Measurements from ENCODE around the gene STIM2. TPM values are rescaled to one million over a fixed set of nuclear protein-coding genes. Genes with fewer than 3 reads are reported as not detected.

STIM2 gene
- total and polyA plus RNA-seq, 9 of the 15 experiments (the other 6 are each of a cell fraction or from before 2014, with no cell fraction given), result 7.2 to 26.8 (median 15.4) TPM

- TF ChIP-seq MLX (CRISPR knock-in tag; conservative IDR thresholded peaks at IDR 0.05) (no peak), DLX4 (CRISPR knock-in tag; IDR thresholded peaks at IDR 0.05) (no peak), KLF1 (tag; IDR thresholded peaks at IDR 0.05) (no peak)
Measured at GRCh38 chr4:27066591-27066990, 205.9 kb downstream of the STIM2 start (continued).

GRCh38 chr4:27068151-27068867 lies 207.7 kb downstream of the STIM2 start:
- Histone ChIP-seq H3K9me3 (replicated peaks; ENCODE audit: control insufficient read depth, insufficient read depth, low read depth, low read length) (no peaks in the 10 kb centered on the region; the same call in 1 of the 2 replicates), H2AFZ (ENCODE audit: low read depth, low read length) (no peak overlapping the region), H3K36me3 (ENCODE audit: control insufficient read depth, insufficient read depth, low read length) (no peaks in the 10 kb centered on the region), H3K9ac (ENCODE audit: insufficient read depth in 1 of 2, low read depth in 2 of 2, low read length in 2 of 2) (no peak overlapping the region), H3K4me3 (no peak overlapping the region), H3K79me2 (ENCODE audit: control insufficient read depth, insufficient read depth, low read length) (no peaks in the 10 kb centered on the region), H3K4me1 (replicated peaks in 1 of 2; ENCODE audit: control insufficient read depth in 2 of 2, insufficient read depth in 2 of 2, low read length in 2 of 2) (no peaks in the 10 kb centered on the region), H3K27me3 (ENCODE audit: control insufficient read depth in 2 of 2, insufficient read depth in 2 of 2, low read length in 2 of 2) (peaks cover 0 to 4% of the 10 kb centered on the region in 2 experiments; a peak in 2 of 5 replicates), H3K4me2 (ENCODE audit: insufficient read depth, low read length) (no peak overlapping the region), H3K9me1 (ENCODE audit: control insufficient read depth, insufficient read depth, low read length) (no peaks in the 10 kb centered on the region), H3K27ac (ENCODE audit: extremely low read depth, low read depth, low read length) (no peak overlapping the region), H4K20me1 (replicated peaks; ENCODE audit: control insufficient read depth, insufficient read depth, low read length) (no peaks in the 10 kb centered on the region)
- 0% methylated on average over 14 of the region's 14 CpGs for WGBS (ENCODE audit: insufficient coverage, low coverage, missing lambda C conversion rate)
- DNase-seq (ENCODE audit: extremely low read depth in 1 of 4, low spot score in 3 of 4) (no peak), ATAC-seq (no peak), FAIRE-seq (no peak)
- intact Hi-C loops (cut with micrococcal nuclease) (no loop called here), in situ Hi-C loops (cut with MboI) (no loop called here)
- POLR2A ChIA-PET, result interaction anchor here (0.5 to 1.5 kb wide), 3 partner anchors 10 to 132 kb away, joined by 3 read pairs; no protein-coding TSS in a partner anchor
- no TSS peak for BruUV-seq (replicated peaks)
- CTCF ChIA-PET (ENCODE audit: low intra/inter-chr PET ratio), result no interaction called here
- TF ChIP-seq RBM14 (IDR thresholded peaks at IDR 0.05; ENCODE audit: borderline replicate concordance, insufficient read depth, low read depth, low read length) (no peak), HBP1 (CRISPR knock-in tag; IDR thresholded peaks at IDR 0.05) (no peak), ZFP36 (IDR thresholded peaks at IDR 0.05; ENCODE audit: low read depth, low read length, partially characterized antibody) (no peak), BRF1 (IDR thresholded peaks at IDR 0.05; ENCODE audit: borderline replicate concordance, extremely low read depth, insufficient read length) (no peak), ETS2 (tag; IDR thresholded peaks at IDR 0.05; ENCODE audit: borderline replicate concordance, poor library complexity, severe bottlenecking) (no peak), NONO (IDR thresholded peaks at IDR 0.05; ENCODE audit: low read depth in 2 of 2, low read length in 1 of 2) (no peak), TARDBP (IDR thresholded peaks at IDR 0.05) (no peak), HMGN3 (IDR thresholded peaks at IDR 0.05; ENCODE audit: borderline replicate concordance, extremely low read depth, insufficient read length, low read depth, low read length) (no peak), PCBP2 (IDR thresholded peaks at IDR 0.05; ENCODE audit: low read depth, low read length, poor library complexity, severe bottlenecking) (no peak), ZNF23 (CRISPR knock-in tag; IDR thresholded peaks at IDR 0.05) (no peak), GABPB2 (CRISPR knock-in tag; conservative IDR thresholded peaks at IDR 0.05) (no peak), GABPB1 (CRISPR knock-in tag; IDR thresholded peaks at IDR 0.05) (no peak), PHF8 (IDR thresholded peaks at IDR 0.05; ENCODE audit: borderline replicate concordance, low read length) (no peak), HOXB6 (CRISPR knock-in tag; IDR thresholded peaks at IDR 0.05; ENCODE audit: borderline replicate concordance) (no peak), ZBED1 (IDR thresholded peaks at IDR 0.05) (no peak)

All from K562 (cell line).